ENCODE measurements around the gene NIM1K.
"Not testable (repeated sequence)": the region's sequence is repeated elsewhere in the genome, so short reads cannot be mapped to it uniquely, and the experiment has no call there.

The NIM1K gene

DNA sequence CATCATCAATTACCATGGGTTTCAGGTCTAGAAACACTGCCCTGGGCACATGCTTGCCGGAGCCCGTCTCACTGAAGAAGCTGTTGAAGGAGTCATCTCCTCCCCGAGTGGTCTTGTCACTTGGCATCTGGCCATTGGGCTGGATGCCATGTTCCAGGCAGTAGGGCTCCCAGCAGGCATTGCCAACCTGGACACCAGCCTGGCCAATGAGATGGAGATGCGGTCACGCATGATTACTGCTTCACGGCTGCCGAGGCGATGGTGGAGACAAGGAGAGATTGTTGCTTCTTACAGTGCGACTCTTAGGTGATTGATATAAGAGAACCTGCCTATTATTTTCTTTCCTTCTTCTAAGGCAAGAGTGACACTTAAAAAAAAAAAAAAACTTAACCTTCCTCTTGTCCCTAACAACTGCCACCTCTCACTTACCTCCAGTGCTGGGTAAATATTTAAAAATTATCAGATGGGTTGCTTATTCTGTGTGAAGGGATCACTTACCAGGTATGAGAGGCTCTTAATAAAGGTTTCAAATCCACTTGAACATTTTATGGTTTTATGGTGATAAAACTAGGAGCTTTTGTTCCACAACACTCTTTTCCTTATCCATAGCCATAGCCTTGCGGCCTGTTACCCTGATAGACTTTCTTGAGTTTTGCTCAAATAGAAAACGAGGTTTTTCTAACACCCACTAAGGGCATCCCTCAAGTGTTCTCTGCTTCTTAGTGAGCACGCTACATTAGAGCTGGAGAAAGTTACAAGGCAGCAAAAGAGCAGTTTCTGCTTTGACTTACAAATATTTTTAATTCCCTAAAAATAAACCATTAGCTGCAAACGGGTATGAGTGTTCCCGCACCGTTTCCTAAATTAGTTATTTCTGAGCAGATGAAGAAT is 41.2 kb downstream of the NIM1K start:
- no peak for DNase-seq

- no peak for DNase-seq
Measured at GRCh38 chr5:43233946-43234345, 41.9 kb downstream of the NIM1K start.

DNA sequence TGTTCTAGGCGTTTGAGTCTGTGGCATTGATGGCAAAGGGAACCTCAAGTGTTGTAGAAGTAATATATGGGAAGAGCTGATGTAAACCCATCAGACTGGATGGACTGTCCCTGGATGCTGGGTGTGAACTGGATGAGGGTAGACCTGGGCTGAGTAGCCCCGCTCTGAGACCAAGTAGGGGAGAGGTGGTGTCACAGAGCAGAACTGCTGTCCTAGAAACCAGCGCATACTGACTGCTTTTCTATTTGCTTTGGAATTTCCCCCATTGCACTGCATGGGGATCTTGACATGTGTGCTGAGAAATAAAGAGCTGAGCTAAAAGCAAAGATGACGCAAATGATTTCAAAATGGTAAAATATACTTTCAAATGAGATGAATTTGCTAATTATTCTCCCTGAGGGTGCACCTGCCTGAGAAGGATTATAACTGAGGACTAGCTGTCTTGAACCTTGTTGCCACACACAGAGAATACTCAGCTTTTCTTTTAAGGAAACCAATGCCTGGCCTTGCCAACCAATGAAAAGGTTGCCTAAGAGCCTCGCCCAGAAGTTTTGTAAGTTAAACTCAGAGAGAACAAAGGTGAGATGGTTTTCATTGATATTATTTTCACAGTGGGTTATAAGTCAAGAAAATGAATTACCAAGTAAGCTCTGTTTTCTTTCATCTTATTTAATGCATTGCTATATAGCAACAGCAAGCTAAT is 44.8 kb downstream of the NIM1K start:
- no peak for DNase-seq

GRCh38 chr5:43242196-43242595 is 50.2 kb downstream of the NIM1K start:
- DNase-seq: no peak

DNA sequence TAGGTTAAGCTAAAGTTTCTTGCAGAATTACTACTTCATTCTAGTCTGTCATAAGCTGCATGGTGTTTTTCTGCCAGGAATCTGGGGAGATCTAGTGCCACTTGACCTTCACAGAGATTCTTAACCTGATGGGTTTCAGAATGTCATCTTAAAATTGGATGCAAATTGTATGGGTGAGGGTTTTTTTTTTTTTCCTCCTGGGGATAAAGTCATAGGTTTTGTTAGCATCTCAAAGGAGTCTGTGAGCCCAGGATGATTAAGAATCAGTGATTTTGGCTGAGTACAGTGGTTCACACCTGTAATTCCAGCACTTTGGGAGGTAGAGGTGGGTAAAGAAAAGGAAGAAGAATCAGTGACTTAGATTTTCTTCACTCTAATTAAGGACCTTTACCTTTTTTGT is 51.2 kb downstream of the NIM1K start:
- no peak for DNase-seq

DNA sequence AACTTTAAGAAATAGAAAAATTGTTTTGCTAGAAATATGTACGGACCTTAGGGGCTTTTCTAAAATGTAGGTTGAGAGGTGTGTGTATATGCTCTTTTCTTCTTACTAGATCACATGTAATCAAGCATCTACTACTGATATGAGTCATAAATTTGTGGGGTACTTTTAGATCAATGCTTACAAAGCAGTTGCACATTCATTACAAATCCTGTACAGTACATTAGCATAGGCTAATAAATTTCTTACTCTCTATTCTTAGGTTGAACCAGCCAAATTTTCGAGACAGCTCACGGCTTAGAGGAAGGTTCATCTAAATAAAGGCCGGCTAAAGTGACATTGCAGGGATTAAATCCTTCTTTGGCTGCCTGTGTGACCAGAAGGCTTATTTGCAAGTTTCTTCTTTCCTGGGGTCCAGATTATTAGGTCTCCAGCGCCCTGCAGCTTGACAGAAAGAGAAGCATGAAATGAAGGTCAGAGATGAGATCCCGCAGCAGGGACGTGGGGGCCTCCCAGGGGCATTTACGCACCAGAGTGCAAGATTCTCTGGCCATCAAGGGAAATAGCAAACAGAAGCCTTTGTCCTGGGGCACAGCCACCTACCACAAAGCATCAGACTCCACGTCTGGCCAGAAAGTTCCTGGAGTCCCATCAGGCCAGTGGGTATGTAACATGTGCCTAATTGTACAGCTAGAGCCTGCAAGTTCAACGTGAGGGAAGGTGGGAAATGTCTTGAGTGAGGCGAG is 53.0 kb downstream of the NIM1K start:
- no peak for DNase-seq

DNA sequence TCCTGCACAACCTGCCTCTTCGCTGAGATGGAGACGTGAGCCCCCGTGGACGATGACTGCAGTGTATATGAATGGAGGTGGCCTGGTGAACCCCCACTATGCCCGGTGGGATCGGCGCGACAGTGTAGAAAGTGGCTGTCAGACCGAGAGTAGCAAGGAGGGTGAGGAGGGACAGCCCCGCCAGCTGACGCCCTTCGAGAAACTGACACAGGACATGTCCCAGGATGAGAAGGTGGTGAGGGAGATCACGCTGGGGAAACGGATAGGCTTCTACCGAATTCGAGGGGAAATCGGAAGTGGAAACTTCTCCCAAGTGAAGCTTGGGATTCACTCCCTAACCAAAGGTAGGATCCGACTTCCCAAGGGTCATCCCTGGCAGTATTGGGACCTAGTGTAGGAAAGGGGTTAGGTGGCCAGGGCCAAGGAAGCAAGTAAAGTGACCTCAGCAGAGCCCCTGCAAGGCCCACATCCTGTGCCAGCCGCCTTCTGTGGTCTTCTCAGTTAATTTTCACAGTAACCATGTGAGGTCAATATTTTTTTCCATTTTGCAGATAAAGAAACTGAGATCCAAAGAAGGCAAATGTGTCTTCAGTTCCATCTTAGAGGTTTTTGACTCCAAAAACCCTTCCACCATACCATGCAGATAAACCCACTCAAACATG is 53.8 kb downstream of the NIM1K start:
- DNase-seq: no peak

GRCh38 chr5:43251754-43252153 is 59.7 kb downstream of the NIM1K start:
- no peak for DNase-seq

DNA sequence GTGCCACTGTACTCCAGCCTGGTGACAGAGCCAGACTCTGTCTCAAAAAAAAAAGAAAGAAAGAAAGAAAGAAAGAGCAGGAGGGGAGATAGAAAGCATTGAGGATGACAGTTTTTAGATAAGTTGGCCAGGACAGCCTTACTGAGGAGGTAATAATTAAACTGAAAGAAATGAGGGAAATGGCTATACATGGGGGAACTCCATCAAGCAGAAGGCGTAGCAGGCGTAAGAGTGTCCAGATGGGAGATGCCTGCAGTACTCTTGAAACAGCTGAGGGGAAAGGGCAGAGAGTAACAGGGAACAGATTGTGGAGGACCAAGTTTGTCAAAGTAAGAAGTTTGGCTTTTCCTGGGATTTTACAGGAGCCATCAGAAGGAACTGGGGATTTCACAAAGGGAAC is 63.7 kb downstream of the NIM1K start:
- no peak for DNase-seq

DNA sequence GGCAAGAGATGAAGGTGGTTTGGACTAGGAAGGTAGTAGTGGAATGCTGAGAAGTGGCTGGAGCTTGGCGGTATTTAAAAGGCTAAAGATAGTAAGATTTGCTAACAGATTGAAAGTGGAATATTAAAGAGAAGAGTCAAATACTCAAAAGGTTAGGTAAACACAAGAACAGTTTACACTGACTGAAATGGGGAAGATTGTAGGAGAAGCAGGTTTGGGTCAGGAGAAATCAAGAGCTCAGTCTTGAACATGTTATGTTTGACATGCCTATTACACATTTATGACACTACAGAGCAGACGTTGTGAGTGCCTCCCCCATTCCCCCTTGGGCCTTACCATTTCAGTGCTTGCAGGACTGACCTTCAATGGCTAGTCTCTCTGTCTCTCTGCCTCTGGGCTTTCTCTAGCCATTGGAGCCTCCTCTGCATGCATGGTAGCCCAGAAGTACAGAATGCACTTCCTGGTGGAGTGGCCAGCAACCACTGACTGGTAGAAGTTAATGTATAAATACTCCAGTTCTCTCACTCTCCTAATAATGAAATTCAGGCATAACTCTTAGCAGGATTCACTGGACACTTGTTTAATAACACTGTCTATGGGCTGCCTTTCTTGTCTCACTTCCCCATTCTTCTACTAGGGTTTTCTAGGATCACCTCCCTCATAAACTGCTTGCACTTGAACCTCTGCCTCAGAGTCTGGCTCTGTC is 64.4 kb downstream of the NIM1K start:
- DNase-seq: no peak

- DNase-seq: no peak
Measured at GRCh38 chr5:43258116-43258515, 66.1 kb downstream of the NIM1K start.

DNA sequence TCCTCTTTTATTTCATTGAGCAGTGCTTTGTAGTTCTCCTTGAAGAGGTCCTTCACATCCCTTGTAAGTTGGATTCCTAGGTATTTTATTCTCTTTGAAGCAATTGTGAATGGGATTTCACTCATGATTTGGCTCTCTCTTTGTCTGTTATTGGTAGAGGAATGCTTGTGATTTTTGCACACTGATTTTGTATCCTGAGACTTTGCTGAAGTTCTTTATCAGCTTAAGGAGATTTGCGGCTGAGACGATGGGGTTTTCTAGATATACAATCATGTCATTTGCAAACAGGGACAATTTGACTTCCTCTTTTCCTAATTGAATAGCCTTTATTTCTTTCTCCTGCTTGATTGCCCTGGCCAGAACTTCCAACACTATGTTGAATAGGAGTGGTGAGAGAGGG is 70.2 kb downstream of the NIM1K start:
- DNase-seq: not testable (repeated sequence)

DNA sequence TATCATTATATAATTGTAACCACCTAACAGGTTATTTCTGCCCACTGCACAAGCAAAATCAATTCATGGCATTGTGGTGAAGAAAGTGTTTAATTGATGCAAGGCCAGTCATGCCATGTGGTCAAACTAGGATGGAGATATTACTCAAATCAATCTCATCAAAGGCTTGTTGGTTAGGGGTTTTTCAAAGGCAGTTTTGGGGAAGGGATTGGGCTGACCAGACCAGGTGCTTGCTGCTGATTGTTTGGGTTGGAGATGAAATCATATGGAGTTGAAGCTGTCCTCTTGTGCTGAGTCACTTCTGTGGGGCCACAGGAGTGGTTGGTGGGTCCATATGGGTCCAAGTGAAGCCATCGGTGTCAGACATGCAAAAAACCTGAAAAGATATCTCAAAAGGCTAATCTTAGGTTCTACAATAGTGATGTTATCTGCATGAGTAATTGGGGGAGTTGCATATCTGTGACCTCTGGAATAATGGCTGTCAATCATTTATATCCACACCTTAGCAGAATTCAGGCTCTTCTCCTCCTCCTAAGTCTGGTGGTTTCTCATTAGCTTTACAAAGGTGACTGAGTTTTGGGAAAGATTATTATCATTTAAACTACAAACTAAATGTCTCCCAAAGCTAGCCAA is 76.3 kb downstream of the NIM1K start:
- DNase-seq: no peak

GRCh38 chr5:43270645-43271044 is 78.6 kb downstream of the NIM1K start:
- DNase-seq: no peak

DNA sequence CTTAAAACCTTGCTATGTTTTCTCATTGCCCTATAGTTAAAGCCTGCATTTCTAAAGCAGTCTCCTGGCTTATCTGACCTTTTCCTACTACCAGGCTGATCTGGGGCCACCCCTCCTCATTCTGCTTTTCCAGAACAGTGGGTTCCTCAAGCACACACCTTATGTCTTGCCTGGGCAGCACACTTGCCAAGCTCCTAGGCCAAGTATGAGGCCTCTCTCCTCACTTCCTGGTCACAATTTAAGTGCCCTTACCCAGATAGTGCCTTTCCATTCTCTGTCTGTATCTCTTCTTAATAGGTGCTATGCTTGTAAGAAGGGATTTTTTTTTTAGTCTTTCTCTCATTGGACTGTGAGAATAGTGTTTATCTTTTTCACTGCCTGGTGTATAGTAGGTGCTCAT is 81.5 kb downstream of the NIM1K start:
- DNase-seq: no peak

DNA sequence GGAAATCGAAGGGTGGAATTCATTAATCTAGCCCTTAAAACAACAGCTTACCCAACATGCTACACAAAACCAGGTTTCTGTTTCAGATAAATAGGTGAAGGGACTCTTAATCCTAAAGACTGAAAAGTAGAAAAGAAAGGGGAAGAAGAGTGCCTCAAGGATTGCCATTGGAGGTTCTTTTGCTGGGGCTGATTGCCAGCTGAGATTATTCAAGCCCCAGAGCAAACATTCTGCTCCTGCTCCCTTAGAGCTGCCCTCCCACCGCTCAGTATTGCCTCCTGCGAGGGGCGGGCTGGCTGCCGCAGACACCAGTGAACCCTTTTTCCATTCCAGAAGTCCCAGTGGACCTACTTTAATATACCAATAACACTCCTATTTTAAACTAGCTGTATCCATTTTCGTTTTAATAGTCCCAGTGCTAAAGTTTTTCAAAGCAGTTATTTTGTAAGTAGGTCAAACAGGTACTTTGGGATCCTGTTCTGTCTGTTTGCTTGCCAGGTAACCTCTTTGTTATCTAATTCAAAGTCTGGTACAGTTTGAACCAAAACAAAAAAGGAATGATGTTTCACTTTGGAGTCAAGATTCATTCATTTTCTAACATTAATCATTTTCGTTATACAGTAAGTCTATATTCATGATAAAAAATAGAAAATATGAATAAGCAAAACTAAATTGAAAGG is 82.5 kb downstream of the NIM1K start:
- DNase-seq: no peak

DNA sequence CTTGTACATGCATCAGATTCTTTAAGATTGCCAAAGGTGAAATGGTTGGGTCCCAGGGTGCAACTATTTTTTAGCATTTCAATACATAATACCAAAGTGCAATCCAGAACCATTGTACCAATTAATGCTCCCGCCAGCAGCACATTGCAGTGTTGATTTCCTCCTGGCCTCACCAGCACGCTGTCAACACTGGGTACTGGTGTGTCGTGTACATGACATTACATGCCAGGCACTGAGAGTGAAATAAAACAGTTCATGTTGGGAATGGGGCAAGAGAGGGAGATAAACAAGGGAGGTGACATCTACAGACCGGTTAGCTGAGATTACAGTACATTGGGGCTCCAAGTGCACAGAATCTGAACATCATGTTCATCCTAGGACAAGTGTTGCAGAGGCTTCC is 83.4 kb downstream of the NIM1K start:
- DNase-seq: no peak

GRCh38 chr5:43279548-43280274 is 87.7 kb downstream of the NIM1K start:
- DNase-seq: no peak

- no peak for DNase-seq
Measured at GRCh38 chr5:43281840-43282658, 90.0 kb downstream of the NIM1K start.

GRCh38 chr5:43286623-43287022 is 94.6 kb downstream of the NIM1K start:
- no peak for DNase-seq
